ENCODE measurements around the gene ADAD2. TPM values are rescaled to one million over a fixed set of nuclear protein-coding genes. Genes with fewer than 3 reads are reported as not detected.

ADAD2 gene
- total RNA-seq, 1 experiment from 2014 or later = not detected

- no peak overlapping the region for H3K4me3 ChIP-seq (ENCODE audit: insufficient read depth, low read depth, low read length)
- H3K36me3 ChIP-seq (replicated peaks; ENCODE audit: control insufficient read depth, insufficient read depth, low read length) = no peaks in the 10 kb centered on the region
- no peak for DNase-seq
- no peaks in the 10 kb centered on the region for H3K27me3 ChIP-seq (ENCODE audit: control insufficient read depth, insufficient read depth, low read length)
Observed at GRCh38 chr16:84218176-84218823, 27.3 kb downstream of the ADAD2 start.

DNA sequence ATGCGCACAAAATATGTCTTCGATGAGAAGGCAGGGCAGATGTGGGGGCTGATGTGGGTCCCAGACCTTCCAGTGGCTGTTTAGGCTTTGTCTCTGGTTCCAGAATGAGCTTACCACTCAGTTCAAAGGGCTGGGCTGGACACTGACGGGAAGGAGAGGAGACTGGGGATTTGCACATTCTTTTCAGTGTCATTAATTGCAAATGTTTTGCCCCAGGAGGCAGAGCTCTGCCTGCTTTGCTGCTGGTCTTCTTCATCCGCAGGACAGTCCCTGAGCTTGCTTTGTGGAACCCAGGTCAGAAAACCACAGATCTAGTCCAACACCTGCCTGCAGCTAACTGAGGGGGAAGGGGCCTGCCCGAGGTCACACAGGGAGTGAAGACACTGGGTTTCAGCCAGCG, 28.0 kb downstream of the ADAD2 start:
- H3K27me3 ChIP-seq (ENCODE audit: control insufficient read depth, insufficient read depth, low read length) = no peaks in the 10 kb centered on the region
- DNase-seq = no peak
- H3K4me3 ChIP-seq (ENCODE audit: insufficient read depth, low read depth, low read length) = no peak overlapping the region
- no peaks in the 10 kb centered on the region for H3K36me3 ChIP-seq (replicated peaks; ENCODE audit: control insufficient read depth, insufficient read depth, low read length)

- DNase-seq = no peak
- no peaks in the 10 kb centered on the region for H3K27me3 ChIP-seq (ENCODE audit: control insufficient read depth, insufficient read depth, low read length)
- H3K36me3 ChIP-seq (replicated peaks; ENCODE audit: control insufficient read depth, insufficient read depth, low read length) = no peaks in the 10 kb centered on the region
- no peak overlapping the region for H3K4me3 ChIP-seq (ENCODE audit: insufficient read depth, low read depth, low read length)
Observed at GRCh38 chr16:84220851-84221250, 29.9 kb downstream of the ADAD2 start.

DNA sequence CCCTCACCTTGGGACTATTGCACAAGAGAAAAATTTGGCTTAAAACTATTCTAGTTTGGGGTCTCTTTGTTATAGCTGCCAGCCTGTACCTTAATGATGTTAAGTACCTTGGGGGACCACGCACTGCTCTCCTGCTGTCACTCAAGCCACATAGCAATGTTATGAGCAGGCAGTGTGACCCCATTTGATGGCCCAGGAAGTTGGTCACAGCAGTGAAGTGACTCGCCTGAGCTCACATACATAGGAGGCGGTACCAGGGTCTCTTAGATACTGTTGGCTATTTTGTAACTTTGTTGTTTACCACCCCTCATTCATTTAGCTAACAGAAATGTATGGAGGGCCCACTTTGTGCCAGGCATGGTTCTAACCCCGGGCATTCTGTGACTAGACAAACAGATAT, 32.5 kb downstream of the ADAD2 start:
- no peak for DNase-seq
- H3K36me3 ChIP-seq (replicated peaks; ENCODE audit: control insufficient read depth, insufficient read depth, low read length) = no peaks in the 10 kb centered on the region
- H3K4me3 ChIP-seq (ENCODE audit: insufficient read depth, low read depth, low read length) = no peak overlapping the region
- no peaks in the 10 kb centered on the region for H3K27me3 ChIP-seq (ENCODE audit: control insufficient read depth, insufficient read depth, low read length)

DNA sequence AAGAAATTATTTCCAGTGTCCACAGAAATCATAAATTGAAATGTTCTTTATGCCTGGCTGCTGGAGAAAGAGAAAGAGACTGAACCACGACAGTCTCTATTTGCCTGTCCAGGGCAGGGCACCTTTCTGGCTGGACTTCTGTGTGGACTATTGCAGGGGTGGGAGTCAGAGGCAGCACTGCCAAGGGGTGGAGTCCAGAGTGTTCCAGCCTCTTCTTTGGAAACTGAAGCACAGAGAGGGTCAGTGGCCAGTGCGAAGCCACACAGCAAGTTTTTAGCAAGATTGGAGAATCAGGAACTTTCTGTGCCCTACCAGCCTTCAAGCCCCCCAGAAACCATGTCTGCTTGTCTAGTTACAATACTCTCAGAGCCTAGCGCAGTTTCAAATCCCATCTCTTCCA, 33.6 kb downstream of the ADAD2 start:
- no peak for DNase-seq
- H3K36me3 ChIP-seq (replicated peaks; ENCODE audit: control insufficient read depth, insufficient read depth, low read length) = no peaks in the 10 kb centered on the region
- no peaks in the 10 kb centered on the region for H3K27me3 ChIP-seq (ENCODE audit: control insufficient read depth, insufficient read depth, low read length)
- no peak overlapping the region for H3K4me3 ChIP-seq (ENCODE audit: insufficient read depth, low read depth, low read length)

- H3K36me3 ChIP-seq (replicated peaks; ENCODE audit: control insufficient read depth, insufficient read depth, low read length) = no peaks in the 10 kb centered on the region
- DNase-seq = no peak
- H3K27me3 ChIP-seq (ENCODE audit: control insufficient read depth, insufficient read depth, low read length) = no peaks in the 10 kb centered on the region
- H3K4me3 ChIP-seq (ENCODE audit: insufficient read depth, low read depth, low read length) = no peak overlapping the region
Observed at GRCh38 chr16:84225126-84225525, 34.2 kb downstream of the ADAD2 start.

DNA sequence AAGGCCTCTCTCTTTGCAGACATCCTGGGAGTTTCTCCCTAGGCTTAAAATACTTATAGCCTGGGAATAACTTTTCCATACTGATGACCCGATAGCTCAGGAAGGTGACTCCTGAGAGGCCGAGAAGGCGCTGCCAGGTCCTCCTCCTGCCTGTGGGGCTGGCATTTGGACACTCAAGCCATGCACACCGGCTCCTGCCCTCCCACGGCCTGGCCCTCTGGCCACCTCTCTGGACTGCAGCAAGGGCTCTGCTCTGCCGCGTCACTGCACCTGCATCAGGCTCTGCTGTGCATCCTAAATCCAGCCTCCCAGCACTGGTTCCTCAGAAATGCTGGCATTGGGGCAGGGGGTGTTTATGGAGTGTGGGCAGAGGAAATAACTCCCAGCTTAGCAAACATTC, 34.6 kb downstream of the ADAD2 start:
- no peaks in the 10 kb centered on the region for H3K36me3 ChIP-seq (replicated peaks; ENCODE audit: control insufficient read depth, insufficient read depth, low read length)
- no peak overlapping the region for H3K4me3 ChIP-seq (ENCODE audit: insufficient read depth, low read depth, low read length)
- DNase-seq = no peak
- H3K27me3 ChIP-seq (ENCODE audit: control insufficient read depth, insufficient read depth, low read length) = no peaks in the 10 kb centered on the region

- H3K4me3 ChIP-seq (ENCODE audit: insufficient read depth, low read depth, low read length) = no peak overlapping the region
- no peaks in the 10 kb centered on the region for H3K36me3 ChIP-seq (replicated peaks; ENCODE audit: control insufficient read depth, insufficient read depth, low read length)
- DNase-seq = no peak
- H3K27me3 ChIP-seq (ENCODE audit: control insufficient read depth, insufficient read depth, low read length) = no peaks in the 10 kb centered on the region
Observed at GRCh38 chr16:84226026-84226425, 35.1 kb downstream of the ADAD2 start.

DNA sequence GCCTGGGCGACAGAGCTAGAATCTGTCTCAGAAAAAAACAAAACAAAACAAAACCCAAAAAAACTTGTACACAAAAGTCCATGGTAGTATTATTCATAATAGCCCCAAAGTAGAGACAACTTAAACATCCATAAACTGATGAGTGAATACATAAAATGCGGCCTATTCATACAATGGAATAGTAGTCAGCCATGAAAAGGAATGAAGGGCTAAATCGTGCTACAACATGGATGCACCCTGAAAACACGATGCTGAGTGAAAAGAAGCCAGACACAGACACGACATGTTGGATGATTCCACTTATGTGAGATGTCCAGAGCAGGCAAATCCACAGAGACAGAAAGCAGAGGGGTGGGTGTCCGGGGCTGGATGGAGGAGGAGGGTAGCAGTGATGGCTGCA, 36.6 kb downstream of the ADAD2 start:
- no peak for DNase-seq
- H3K36me3 ChIP-seq (replicated peaks; ENCODE audit: control insufficient read depth, insufficient read depth, low read length) = no peaks in the 10 kb centered on the region
- no peaks in the 10 kb centered on the region for H3K27me3 ChIP-seq (ENCODE audit: control insufficient read depth, insufficient read depth, low read length)
- H3K4me3 ChIP-seq (ENCODE audit: insufficient read depth, low read depth, low read length) = no peak overlapping the region

DNA sequence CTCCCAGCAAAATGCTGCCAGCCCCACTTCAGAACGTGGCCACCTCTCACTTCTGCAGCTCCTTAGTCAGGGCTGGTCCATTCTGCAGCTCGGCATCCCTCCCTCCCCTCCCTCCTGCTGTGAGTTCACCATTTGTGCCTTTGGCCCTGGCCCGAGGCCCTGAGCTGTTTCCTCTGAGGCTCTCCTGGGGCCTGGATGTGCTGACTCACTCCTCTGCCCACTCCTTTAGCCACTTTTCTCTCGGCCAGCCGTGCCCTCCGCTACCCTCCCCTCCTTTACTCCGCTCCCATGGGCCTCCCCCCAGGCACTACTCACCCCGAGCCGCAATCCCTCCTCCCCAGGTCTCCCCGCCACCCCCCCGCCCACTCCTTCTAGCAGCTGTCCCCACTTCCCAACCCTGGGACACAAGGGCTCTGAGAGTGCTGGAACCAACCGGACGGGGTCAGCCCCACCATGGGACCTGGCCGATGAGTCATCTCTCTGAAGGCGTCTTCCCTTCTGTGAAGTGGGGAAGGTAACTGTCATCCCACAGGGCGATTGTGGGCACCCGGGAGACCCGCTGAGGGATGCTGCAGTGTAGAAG, 37.4 kb downstream of the ADAD2 start:
- Histone ChIP-seq H3K4me3 (ENCODE audit: insufficient read depth, low read depth, low read length) (no peak overlapping the region), H3K36me3 (replicated peaks; ENCODE audit: control insufficient read depth, insufficient read depth, low read length) (no peaks in the 10 kb centered on the region), H3K27me3 (ENCODE audit: control insufficient read depth, insufficient read depth, low read length) (no peaks in the 10 kb centered on the region)
- DNase-seq = peak; percentile 92

- H3K4me3 ChIP-seq (ENCODE audit: insufficient read depth, low read depth, low read length) = no peak overlapping the region
- DNase-seq = peak; percentile 54
- no peaks in the 10 kb centered on the region for H3K36me3 ChIP-seq (replicated peaks; ENCODE audit: control insufficient read depth, insufficient read depth, low read length)
- no peaks in the 10 kb centered on the region for H3K27me3 ChIP-seq (ENCODE audit: control insufficient read depth, insufficient read depth, low read length)
Observed at GRCh38 chr16:84229471-84229870, 38.5 kb downstream of the ADAD2 start.

DNA sequence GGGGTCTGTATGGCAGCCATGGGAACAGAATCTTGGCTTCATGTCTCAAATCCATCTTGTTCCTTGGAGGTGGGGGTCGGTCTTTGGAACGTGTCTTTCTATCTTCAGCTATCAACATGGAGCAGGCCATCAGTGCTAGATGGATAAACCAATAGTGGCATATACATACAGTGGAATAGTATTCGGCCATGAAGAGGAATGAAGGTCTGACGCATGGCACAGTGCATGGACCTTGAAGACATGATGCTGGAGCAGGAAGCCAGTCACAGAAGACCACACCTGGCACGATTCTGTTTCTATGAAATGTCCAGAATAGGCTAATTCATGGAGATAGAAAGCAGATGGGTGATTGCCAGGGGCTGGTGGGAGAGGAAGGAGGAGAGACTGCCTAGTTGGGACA, 41.1 kb downstream of the ADAD2 start:
- Histone ChIP-seq H3K36me3 (replicated peaks; ENCODE audit: control insufficient read depth, insufficient read depth, low read length) (no peaks in the 10 kb centered on the region), H3K27me3 (ENCODE audit: control insufficient read depth, insufficient read depth, low read length) (no peaks in the 10 kb centered on the region), H3K4me3 (ENCODE audit: insufficient read depth, low read depth, low read length) (no peak overlapping the region)
- no peak for DNase-seq

GRCh38 chr16:84232969-84233368, 42.0 kb downstream of the ADAD2 start:
- Histone ChIP-seq H3K27me3 (ENCODE audit: control insufficient read depth, insufficient read depth, low read length) (no peaks in the 10 kb centered on the region), H3K4me3 (ENCODE audit: insufficient read depth, low read depth, low read length) (no peak overlapping the region), H3K36me3 (replicated peaks; ENCODE audit: control insufficient read depth, insufficient read depth, low read length) (no peaks in the 10 kb centered on the region)
- DNase-seq = no peak

DNA sequence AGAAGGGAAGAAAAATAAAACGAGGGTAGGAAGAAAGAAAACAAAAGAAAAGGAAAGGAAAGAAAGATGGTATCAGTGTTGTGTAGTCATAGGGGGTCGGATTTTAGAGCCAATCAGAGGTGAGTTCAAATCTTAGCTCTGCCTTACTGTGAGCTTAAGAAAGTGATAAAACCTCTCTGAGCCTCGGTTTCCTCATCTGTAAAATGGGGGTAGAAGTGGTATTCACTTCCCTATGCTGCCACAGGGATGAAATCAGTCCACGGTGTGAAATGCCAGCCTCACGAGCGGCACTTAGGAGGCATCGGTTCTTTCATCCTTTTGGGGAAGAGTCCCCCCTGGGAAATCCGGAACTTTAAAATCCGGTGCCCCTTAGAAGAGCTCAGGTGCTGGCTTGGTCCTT, 42.8 kb downstream of the ADAD2 start:
- no peak for DNase-seq
- Histone ChIP-seq H3K4me3 (ENCODE audit: insufficient read depth, low read depth, low read length) (no peak overlapping the region), H3K27me3 (ENCODE audit: control insufficient read depth, insufficient read depth, low read length) (no peaks in the 10 kb centered on the region), H3K36me3 (replicated peaks; ENCODE audit: control insufficient read depth, insufficient read depth, low read length) (no peaks in the 10 kb centered on the region)

GRCh38 chr16:84234321-84235241, 43.6 kb downstream of the ADAD2 start:
- Histone ChIP-seq H3K4me3 (ENCODE audit: insufficient read depth, low read depth, low read length) (no peak overlapping the region), H3K36me3 (replicated peaks; ENCODE audit: control insufficient read depth, insufficient read depth, low read length) (no peaks in the 10 kb centered on the region), H3K27me3 (ENCODE audit: control insufficient read depth, insufficient read depth, low read length) (no peaks in the 10 kb centered on the region)
- DNase-seq = no peak
